GM03348 (cell line): ENCODE data around the gene HBEGF.
"Not testable (repeated sequence)": the region's sequence is repeated elsewhere in the genome, so short reads cannot be mapped to it uniquely, and the experiment has no call there.

Experiments
- DNase-seq: peaks from one replicate; pipeline ENCODE4 v3.0.0; 2012; ENCODE audit warnings: low spot score

HBEGF gene

DNA sequence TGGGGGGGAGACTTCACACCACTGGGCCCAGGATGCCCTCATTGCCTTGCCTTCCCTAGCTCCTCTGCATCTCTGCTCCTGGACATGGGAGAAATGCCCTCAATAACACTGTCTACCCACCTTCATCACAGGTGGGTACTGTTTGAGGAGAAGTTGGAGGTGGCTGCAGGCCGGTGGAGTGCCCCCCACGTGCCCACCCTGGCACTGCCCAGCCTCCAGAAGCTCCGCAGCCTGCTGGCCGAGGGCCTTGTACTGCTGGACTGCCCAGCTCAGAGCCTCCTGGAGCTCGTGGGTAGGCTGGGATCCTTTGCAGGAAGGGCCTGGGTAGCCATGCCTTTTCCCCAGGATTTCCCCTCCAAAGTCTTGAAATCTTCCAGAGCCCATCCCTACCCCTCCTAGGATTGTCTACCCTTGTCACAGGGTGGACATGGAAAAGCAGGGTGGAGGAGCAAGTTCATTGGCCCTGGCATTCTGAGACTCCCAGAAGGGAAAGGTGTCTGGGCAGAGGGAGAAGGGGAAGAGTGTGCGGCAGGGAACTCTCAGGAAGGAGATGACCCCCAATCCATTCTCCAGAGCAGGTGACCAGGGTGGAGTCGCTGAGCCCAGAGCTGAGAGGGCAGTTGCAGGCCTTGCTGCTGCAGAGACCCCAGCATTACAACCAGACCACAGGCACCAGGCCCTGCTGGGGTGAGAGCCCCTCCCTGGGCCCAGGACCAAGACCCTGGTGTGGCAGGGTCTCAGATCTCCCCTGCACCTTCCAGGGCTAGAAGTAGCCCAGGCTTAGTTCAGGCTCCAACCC is 14.5 kb upstream of the HBEGF start:
- DNase-seq: no peak

DNA sequence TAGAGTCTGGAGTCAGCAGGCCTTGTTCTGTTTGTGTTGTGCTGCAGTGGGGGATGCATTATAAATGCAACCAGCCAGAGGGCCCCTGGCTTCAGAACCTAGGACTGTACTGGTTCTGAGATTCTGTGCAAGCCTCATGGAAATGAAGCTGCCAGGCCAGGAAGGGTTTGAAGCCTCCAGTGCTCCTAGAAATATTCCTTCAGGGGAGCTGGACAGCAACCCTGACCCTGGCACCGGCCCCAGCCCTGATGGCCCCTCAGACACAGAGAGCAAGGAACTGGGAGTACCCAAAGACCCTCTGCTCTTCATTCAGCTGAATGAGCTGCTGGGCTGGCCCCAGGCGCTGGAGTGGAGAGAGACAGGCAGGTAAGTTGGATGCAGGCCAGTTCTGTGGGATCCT is 13.7 kb upstream of the HBEGF start, which contains the start of gene SLC4A9:
SLC4A9 (plus strand) TSS at position 94 of the 400 bp plus-strand sequence; CDS start at position 137, 43 bp downstream.
- no peak for DNase-seq

DNA sequence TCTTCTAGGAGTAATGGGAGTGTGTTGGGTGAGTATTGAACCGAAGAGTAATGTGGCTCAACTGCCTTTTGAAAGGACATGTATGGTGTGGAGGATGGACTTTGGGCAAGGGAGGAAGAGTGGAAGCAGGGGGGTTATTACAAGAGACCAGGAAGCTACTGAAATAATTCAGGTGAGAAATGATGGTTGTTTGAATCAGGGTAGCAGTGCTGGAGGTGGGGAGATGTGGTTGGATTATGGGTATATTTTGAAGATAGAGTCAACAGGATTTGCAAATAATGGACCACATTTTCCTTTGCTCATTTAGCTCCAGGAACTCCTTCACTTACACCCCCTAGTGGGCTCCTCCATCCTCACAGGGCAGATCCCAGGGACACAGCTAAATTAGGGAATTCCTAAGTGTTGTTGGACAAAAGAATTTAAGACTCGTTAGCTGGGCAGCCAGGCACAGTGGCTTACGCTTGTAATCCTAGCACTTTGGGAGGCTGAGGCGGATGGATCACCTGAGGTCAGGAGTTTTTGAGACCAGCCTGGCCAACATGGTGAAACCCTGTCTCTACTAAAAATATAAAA is 12.4 kb upstream of the HBEGF start:
- DNase-seq: peak; percentile 76

- peak; percentile 93 for DNase-seq
Measured at GRCh38 chr5:140357726-140358093, 11.3 kb upstream of the HBEGF start.

DNA sequence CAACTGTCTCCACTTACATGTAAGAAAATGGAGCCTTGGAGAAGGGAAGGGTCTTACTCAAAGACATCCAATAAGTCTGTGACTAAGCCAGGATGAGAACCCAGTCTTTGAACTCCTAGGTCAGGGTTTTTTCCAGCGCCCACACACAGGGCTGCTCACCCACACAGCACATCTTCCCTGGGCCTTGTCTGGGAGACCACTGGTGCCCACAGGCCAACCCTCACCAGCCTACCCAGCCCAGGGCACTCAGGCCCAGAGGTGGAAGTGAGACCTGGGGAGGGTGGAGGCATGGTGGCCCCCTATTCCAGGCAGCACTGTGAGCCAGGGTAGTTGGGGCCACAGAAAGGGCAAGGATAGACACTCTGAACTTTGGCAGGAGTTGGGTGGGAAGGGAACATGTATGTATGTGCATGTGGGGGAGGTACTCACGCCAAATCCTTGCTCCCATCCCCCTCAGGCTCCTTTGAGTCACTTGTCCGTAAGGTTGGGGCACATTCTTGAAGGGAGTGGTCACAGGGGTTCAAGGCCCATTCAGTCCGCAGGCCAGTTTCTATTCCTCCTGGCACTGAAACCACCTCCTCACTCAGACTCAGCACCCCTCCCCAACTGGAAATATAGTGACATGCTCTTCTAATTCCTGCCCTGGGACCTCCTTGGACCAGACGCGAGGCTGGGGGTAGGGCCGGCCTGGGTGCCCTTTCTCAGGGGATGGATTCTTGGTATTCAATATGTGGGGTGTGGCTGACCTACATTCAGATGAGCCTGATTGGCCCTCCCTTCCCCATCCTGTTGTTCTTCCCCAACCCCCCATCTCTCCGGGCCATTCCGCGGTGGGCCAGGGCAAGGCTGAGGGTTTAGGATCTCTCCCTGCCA is 10.7 kb upstream of the HBEGF start:
- DNase-seq: no peak

DNA sequence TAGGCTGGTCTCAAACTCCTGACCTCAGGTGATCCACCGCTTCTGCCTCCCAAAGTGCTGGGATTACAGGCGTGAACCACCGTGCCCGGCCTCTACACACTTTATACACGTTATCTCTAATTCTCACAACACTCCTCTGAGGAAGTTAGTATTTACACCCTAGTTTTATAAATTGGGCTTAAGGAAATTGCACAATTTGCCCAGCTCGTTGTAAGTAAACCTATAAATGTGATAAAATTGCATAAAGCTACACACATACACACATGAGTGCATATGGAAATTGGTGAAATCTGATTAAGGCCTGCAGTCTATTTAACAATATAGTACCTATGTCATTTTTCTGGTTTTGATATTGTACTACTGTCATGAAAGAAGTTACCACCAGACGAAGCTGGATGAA is 9.1 kb upstream of the HBEGF start:
- DNase-seq: no peak

DNA sequence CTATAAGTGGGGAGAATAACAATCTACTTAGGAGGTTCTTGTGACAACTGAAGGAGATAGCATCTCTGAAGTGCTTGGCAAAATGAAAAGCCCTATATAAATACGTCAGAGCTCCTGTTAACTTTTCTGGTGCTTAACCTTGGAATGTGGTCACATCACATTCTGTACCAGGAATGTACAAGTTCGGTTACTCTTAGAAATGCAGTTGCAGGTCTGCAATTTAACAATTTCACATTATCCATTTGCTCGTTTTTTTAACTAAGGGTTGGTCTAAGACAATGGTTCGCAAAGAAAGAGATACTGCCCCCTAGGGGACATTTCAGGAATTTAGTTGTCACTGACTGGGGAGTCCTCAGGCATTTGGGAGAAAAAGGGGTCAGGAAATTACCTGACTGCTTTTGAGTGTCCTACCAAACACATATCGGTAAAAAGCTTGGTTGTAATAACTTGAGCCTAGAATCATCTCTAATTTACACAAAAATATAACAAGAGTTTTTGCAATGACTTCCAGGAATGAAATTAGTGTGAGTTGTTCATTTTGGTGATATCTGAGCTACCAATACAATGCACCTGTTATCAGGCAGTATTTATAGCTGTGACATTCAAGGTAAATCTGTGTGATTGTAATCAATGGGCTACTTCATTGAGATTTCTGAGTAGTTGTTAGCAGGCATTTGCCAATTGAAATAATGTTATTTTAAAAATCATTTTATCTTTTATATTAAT is 5.4 kb upstream of the HBEGF start:
- peak; percentile 80 for DNase-seq

DNA sequence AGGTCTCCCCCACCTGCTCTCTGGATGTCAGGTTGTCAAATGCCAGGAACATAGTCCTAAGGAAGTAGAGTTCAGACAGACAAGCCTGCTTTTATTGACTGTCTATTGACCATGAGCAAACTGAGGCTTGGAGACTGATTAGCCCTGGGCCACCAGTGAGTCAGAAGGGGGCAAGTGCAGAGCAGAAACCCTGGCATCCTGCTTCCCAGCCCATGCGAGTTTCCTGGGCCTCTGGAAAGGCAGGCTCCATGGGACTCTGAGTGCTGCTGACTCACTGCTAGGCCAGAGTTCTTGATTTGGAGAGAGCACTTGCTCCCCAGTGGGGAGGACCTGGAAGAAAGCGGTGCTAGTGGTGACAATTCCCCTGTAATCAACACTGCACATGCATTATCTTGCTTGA is 2.8 kb upstream of the HBEGF start:
- DNase-seq: no peak

- DNase-seq: no peak
Measured at GRCh38 chr5:140348104-140348503, 1.7 kb upstream of the HBEGF start.

DNA sequence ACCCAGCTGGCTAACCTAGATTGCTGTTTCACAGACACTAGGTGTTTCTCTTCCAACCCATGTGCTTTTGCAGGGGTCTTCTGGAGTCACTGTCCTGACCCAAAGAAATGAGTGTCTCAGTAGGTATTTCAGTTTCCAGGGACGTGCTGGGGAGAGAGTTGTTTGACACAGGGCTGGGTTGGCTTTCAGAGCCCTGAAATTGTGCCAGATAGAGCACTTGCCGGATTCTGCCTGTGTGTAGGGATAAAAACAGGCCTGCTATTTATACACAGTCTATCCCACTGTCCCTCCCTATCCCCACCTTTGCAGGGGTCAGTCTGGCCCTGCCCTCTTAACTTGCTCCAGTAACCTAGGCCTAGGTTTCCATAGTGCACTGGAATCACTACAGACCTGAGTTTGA is 957 bp upstream of the HBEGF start:
- DNase-seq: no peak

GRCh38 chr5:140345919-140346347 is 470 bp downstream of the HBEGF start:
- DNase-seq: peak; percentile 81

DNA sequence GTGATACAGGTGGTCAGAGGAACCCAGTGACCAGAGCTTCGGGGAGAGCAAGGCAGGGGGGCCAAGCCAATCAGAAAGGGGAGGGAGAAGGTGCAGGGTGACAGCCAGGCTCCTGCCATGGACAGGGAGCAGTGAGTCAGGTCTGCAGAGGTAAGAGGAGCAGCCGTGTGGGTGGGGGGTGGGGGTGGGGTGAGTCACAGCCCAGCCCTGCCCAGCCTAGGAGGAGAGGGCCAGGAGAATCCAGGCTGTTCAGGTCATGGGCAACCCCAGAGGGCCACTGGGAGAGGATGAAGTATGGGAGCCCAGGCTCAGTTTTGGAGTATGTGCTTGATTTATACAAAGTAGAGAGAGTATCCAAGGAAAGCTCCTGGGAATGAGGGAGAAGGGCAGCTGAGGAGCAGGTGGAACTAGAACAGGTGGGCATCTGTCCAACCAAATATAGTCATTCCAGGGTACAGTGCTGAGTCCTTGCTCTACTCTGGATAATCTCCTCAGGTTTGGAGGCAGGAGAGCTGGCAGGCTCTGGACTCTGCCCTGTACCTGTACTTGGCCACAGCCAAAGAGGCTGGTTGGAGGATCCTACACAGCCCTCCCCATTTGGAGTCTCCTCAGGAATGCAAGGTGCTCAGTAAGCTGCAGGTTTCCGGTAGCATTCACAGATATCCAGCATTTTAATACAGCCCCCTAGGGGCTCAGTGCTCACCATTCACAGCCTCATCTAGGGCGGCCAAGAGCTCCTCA is 1.6 kb downstream of the HBEGF start:
- no peak for DNase-seq

DNA sequence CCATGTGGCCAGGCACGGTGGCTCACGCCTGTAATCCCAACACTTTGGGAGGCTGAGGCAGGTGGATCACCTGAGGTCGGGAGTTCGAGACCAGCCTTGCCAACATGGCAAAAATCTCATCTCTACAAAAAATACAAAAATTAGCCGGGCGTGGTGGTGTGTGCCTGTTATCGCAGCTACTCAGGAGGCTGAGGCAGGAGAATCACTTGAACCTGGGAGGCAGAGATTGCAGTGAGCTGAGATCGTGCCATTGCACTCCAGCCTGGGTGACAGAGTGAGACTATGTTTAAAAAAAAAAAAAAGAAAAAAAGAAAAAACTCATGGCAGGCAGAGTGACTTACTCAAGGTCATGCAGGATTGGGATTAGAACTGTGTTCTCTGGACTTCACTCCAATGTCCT is 2.6 kb downstream of the HBEGF start:
- DNase-seq: not testable (repeated sequence)

DNA sequence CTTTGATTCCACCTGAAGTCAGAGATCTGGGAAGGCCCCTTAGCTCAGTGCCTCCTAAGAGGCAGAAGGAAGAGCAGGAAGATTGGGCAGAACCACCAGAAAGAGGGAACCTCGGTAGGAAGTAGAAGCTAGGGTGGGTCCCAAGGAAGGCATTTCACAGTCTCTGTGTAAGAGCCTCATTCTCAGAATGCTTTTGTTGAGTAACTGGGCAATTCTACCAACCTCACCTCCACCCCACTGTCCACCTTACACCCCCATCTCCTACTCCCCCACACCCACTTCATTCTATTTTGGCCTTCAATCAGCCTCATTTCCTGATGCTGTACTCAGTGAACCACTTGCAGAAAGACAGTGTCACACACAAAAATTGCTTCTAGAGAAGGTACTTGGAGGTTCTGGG is 3.5 kb downstream of the HBEGF start:
- DNase-seq: no peak

- DNase-seq: no peak
Measured at GRCh38 chr5:140342287-140342686, 4.1 kb downstream of the HBEGF start.

DNA sequence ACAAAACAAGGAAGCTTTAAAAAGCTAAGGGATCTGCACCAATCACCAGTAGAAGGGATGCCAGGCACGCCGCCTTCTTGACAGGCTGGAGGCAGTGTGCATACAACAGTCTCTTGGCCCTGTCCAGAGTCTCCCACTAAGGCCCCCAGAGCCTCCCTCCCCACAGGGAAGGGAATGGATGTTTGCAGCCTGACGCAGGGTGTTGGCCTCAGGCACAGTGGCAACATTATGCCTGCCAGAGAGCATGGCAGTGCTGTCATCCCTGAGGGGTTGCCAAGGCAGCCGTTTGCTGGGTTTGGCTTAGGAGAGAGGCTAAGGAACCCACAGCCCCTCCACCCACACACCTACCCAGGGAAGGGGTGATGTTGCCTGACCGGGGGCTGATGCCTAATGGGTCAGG is 4.8 kb downstream of the HBEGF start:
- DNase-seq: no peak

DNA sequence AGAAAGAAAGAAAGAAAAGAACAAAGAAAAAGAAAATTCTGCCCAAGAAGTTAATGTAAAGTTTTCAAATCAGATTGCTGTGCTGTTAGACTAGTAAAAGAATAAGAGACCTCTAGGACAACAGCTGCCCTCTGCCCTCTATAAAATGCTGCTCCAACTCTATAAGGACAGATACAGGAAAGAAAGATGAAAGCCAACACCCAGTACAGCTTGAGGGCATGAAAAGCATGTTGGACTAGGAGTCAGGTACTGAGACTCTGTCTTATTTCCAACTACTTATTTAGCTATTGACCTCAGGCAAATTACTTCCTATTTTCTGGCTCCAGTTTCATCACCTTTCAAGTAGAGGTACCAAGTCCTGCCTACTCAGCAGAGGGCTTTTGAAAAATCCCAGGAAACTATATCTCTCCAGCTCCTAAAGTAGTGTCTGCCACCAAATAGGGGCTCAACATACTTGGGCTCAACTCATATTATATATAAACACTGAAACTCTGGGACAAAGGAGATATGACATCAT is 5.7 kb downstream of the HBEGF start:
- DNase-seq: no peak

DNA sequence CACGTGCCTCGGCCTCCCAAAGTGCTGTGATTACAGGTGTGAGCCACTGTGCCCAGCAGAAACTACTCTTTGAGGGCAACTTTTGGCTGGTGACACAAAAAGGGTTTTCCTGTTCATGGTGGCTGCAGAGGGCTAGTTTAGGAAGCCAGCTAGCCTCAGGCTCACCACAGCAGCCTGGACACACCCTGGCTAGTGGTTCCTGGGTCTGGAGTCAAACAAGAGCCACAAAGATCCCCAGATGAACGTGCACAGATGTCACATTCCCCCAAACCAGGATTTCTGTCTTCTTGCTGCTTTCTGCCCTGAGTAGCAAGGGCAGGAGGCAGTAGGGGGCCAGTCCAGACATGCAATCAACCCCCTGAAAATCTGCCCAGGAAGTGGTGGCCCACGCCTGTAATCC is 6.8 kb downstream of the HBEGF start:
- DNase-seq: no peak

DNA sequence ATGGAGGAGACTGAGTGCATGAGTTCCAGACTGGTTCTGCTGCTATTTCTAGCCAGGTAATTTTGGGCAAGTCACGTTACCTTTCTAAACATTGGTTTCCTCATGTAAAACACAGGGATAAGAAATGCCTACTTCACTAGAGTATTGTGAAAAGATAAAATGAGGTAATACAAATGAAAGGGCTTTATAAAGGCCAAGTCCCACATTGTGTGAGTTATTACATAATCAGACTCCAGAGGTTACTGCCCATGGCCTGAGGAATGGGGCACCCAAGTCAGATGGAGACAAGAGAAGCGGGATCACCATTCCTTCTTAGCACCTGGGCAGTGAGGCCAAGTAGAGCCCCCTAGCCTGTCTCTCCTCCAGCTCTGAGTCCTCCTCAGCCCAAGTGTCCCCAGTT is 7.5 kb downstream of the HBEGF start:
- DNase-seq: no peak

DNA sequence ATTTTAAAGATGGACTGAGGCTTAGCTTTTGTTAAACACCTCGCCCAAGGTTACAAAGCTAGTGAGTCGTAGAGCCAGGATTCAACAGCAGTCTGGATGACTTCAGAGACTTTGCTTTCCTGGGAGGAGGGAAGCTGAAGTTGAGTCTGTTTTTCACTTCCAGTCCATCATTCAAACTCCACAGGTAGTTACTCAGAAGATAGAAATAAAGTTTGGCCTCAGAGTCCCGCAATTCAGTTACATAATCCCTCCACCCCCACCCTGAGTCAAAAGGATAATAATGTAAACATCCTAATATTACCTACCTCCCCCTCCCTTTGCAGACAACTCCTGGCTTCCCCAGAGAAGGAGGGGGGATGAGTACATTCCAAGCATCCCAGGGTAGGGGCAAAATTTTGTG is 8.1 kb downstream of the HBEGF start:
- DNase-seq: no peak

DNA sequence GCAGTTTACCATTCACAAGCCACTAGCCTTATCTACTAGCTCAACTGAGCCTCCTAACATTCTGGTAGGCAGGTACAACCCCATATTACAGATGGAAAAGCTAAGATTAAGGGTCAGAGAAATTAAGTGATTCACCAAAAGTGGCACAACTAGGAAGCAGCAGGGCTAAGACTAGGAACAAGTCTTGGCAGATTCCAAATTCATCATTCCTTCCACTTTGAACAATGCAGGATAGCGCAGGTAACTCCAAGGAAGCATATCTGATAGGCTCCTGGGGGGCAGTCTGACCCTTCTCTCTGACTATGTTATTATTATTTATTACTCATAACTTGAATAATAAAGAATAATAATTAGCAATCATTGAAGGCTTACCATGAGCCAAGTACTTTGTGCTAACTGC is 8.5 kb downstream of the HBEGF start:
- no peak for DNase-seq
